Activated CD4-positive, alpha-beta T cell treated with anti-CD3 and anti-CD28 coated beads, Interleukin-10, Interleukin-2, amounts not matched to agents 100 ng/mL and 50 ng/mL, durations not matched to agents 16 hours and 8 hours (primary cell): ENCODE measurements around the gene CD151.
A peak's percentile ranks its signal among the peaks of the same experiment; 100 is the strongest.

Source experiments
- DNase-seq: peaks from one replicate; pipeline ENCODE4 v3.0.0-alpha.2; 2020

Gene CD151

DNA sequence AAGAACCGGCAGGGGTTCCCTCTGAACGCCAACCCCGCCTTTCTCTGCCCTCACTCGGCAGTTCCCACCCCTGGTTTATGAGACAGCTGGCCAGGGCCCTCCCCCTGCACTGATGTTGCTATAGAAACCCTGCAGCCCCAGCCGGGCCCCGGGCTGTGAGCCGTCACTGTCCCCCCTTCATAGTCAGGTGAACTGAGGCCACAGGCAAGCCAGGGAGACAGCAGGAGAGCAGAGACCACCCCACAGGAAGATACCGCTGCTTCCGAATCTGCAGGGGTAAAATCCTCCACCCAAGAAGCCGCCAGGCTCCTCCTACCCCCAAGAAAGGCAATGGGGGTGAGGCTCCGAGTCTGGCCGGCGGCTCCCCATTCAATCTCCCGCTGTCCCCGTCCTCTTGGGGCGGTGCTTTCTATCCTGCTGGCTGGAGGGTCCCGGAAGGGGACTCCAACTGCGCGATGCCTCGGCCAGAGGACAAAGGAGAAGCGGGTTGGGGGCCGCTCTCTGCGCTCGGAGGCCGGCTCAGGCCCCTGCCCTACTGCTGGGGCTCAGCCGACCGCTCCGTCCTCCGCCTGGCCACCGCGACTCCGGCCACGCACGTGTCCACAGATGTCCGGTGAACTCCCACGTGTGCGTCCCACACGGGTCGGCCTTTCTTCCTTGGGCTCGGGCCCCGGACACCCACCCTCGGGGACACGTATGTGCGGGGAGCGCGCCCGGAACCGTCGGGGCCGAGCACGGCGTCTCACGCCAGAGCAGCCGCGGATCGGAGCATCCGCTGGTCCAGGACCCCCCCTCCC lies 35.3 kb upstream of the CD151 start:
- DNase-seq = peak; percentile 83

DNA sequence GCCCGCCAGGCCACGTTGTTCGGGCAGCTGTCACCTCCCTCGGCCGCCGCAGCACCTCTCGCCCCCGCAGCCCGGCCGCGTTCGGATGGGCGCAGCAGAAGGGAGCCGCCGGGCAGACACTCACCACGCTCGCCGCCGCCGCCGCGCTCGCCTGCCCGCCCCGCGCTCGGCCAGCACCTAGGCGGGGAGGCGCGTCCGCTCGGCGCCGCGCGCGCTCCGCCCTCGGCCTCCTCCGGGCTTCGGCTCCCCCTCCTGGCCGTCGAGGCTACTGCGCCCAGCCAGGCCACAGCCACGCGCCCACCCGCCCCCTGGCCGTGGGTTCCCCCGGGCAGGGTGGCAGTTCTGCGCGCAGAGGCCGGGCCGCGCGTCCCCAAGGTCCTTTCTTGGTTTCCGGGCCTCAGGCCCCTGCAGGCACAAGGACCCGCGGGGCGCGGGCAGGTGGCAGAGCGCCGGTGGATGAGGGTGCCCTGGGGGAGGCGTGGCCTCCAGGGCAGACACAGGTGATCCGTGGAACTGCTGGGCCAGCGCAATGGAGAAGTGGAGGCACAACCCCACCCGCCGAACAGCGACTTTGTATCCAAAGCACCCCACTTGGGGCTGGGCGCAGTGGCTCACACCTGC lies 34.5 kb upstream of the CD151 start, which contains the start of gene SLC25A22:
TSS of gene SLC25A22 (minus strand) at position 189 of the 621 bp plus-strand sequence. CDS start 3,275 bp downstream, outside the sequence.
- DNase-seq = peak; percentile 89

DNA sequence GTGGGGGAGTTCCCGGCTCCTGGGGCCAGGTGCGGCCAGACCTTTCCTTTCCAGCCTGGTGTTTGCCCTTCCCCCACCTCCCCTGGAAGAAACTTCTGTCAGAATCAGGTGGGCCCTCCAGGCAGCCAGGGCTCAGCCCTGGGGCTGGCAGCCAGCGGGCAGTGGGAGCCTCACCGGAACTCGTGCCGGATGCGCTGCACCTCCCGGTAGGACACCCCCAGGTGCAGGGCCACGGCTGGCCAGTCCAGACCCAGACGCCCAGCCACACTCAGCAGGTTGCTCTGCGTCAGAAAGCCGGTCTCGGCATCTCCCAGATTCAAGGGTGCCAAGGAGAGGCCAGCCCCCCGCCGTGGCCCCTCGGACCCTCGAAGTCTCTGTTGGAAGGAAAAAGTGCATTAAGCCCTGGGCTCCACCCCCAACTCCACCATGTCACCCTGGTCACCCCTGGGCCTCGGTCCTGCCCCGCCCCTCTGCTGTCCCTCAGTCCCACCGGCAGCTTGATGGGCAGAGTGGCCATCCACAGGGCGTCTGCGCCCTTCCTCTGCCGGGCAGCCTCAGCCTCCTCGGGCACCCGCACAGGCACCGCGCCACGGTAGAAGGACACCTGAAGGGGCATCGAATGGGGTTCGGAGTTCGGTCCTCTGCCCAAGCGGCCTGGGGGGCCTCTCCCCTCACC lies 33.0 kb upstream of the CD151 start:
- no peak for DNase-seq

DNA sequence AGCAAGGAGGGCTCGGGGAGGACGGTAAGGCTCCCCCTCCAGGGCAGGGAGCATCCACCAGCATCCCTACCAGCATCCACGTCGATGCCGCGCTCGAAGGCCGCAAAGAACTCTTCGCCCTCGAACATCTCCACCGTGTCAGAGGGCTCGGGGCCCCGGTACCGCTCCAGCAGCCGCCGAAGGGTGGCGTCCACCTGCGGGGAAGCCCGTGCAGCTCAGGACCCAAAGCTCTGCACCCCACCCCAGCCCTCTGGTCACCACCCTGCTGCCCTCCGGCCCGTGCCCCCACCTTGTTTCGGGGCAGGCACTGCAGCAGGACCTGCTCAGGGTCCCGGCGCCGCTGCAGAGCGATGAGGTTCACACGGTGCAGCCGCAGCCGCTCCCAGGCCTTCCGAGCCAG lies 32.3 kb upstream of the CD151 start:
- DNase-seq = no peak

DNA sequence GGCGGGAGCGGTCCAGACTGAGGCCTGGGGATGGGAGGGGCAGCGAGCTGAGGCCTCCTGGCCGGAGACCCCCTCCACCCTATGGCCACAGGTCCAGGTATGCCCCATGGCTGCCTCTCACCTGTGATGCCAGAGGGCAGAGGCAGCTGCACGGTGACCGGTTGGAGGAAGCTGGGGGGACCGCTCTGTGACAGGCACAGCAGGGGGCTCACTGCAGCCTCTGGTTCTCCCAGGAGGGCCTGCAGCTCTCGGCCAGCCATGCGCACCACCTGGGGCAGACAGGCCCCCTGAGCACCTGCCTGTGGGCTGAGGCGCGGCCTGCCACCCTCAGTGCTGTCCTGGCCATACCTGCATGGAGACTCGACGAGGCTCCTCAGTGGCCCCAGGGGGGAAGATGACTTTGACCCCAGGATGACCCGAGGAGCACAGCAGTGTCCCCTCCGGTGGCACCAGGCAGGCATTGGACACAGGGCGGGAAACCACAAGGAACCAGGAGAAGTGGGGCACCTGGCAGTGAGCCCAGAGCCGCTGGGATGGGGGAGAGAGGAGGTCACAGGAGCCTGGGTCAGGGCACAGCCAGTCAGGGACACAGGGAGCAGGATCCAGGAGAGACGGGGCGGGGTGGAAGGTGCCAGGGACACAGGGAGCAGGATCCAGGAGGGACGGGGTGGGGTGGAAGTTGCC lies 31.5 kb upstream of the CD151 start:
- DNase-seq = no peak

DNA sequence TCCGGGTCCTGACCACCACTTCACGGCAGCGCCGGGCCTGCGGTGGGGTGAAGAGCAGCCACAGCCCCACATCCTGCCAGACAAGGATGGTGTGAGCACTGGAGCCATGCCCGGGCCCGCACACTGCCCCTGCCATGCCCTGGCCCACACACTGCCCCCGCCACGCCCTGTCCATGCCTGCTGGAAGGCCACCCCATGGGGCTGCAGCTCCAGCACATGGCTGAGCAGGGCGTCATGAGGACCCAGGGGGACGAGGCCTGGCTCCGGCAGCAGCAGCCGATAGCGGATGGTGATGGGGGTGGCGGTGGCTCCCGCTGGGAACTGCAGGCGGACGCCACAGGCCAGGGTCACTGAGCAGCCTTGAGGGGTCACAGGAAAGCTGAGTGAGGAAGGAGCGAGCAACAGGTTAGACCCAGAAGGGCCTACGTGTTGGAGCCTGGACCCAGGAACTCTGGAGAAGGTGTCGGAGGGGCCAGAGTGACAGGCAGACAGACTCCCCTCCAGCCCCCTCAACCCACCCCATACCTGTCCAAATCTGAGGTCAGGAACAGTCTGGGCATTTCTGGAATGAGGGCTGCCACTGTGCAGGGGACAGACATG lies 30.6 kb upstream of the CD151 start:
- no peak for DNase-seq

DNA sequence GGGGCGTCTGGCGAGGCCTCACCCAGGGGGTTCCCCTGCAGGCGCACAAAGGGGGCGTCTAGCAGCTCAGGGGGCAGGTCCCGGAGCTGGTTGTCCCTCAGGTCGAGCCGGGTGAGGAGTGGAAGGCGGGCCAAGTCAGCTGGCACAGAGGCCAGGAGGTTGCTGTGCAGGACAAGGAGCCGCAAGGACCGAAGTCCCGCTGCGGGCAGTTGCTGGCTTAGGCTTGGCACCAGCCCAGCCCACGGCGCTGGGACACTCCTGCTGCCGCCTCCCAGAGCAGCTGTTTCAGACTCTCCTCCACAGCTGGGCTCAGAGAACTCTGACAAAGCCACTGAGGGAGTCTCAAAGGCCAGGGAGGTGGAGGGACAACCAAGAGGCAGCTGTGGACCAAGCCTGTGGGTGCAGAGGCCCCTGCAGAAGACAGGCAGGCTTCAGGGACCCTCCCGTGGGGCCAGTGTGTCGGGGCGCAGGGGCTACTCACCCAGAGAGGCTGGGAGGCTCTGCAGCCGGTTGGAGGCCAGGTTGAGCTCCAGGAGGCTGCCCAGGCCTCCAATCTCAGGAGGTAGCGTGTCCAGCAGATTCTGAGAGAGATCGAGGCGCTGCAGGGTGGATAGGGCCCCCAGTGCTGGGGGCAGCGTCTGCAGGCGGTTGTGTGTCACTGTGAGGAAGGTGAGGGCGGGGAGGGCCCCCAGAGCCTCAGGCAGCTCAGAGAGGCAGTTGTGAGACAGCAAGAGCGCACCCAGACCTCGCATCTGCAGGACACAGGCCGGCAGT lies 29.9 kb upstream of the CD151 start:
- no peak for DNase-seq

DNA sequence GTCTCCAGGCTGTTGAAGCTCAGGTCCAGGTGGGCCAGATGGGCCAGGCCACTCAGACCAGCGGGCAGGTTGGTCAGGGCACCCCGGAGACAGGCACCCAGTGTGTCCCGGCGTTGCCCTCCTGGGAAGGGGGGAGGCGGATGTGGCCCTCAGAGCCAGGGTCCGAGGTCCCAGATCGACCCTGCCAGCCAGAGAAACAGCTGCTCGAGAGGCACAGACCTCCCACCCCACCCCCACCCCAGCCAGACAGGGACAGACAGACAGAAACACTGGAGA lies 29.3 kb upstream of the CD151 start:
- DNase-seq = no peak

DNA sequence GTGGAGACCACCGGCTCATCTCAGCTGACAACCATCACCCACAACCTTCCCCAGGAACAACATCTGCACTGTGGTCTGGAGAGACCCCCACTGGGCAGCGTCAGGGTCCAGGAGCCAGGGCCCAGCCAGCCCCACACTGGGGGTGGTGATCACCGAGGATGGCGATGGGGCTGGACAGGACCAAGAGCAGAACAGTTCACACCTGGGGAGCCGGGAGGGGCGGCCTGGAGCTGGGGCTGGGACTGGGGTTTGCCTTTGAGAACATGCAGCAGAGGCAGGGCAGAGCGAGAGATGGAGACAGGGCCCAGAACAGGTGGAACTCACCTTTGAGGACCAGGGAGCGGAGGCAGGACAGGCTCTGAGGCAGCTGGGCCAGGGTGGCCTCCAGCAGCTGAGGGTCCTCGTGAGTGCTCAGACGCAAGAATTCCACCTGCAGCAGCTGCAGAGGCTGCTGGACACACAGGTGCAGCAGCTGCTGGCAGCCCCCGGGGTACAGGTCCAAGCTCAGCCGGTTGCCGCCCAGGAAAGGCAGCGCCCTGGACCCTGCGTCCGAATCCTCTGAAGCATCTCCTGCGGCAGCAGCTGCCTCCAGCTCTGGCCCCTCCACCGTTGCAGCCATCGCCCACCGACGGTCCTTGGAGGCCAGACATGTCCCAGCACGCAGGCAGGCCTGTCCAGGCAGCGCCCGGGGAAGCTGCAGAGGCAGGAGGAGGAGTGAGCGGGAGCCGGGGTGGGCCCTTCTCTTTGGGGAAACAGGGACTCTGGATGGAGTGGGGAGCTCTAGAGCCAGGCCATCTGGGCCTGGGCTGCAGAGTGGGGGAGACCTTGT lies 28.8 kb upstream of the CD151 start:
- no peak for DNase-seq

DNA sequence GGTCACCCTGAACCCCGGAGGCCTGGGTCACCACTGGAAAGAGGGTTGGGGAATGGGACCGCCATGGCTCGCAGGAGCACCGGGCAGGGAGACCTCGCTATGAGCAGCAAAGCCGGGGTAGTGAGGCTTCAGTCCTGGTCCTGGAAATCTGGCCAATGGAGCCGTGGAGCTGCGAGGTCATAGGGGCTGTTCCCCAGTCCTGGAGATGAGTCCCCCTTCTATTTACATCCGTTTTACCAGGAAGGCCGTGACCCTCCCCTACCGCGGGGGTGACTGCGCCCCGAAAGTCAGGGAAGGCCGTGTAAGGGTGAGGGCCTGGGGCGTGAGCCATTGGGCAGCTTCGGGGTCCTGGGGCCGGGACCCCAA lies 28.2 kb upstream of the CD151 start:
- no peak for DNase-seq

DNA sequence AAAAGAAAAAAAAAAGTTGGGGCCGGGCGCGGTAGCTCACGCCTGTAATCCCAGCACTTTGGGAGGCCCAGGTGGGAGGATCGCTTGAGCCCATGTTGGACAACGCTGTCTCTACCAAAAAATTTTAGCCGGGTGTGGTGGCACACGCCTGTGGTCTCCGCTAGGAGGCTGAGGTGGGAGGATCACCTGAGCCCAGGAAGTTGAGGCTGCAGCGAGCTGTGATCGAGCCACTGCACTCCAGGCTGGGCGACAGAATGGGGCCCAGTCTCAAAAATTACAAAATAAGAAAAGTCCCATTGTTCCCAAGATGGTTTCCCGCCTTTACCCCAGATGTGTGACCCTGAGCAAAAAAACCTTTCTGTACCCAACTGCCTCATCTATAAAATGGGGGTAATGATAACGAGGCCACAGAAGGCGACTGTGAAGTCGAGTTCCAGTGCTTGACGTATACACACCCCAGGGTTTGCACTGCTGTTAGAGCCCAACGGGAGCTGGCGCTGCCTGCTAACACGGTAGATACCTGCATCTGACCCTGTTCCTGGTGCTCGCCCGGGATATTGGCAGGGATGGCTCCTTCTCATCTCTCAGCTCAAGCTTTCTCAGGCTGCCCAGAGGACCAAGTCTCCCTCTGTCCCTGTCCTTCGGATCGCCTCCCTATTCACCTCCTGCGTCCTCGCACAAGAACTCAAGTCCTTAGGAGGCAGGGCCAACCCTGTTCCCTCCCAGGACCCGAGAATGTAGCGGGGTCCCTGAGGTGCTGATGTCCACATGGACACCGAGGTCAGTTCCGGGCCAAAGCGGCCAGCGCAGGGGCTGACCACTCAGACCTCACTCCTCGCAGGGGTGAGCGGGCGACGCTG lies 24.1 kb upstream of the CD151 start:
- peak; percentile 79 for DNase-seq

DNA sequence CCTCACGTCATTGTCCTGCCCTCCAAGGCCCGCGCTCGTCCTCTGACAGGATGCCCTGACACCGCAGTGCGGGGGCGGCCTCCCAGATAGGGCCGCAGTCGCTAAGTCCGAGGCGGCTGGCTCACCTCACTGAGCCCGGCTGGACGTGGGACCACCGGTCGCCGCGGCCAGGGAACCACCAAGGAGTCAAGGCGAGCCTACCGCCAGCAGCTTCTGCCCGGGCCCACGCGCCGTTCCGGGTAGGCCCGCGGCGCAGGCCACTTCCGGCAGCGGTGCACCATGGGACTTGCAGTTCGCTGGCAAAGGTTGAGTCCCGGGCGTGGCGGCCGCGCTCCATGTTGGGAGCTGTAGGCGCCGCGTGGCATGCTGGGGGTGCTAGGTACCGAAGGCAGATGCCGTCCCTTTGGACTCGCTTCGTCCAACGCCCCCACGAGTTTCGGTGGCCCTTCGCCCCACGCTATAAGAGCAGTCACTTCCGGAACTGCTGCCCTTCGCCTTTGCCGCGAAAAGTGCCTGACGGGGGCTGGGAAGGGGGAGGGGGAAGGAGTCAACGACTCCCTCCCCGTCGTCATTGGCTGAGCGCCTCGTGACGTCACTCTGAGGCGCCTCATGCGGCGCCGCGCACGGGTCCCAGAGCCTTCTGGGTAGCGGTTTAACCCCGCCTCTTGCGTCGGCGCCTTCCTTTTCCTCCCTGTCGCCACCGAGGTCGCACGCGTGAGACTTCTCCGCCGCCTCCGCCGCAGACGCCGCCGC lies 23.3 kb upstream of the CD151 start, which contains the start of gene RPLP2:
TSS of gene RPLP2 (plus strand) at position 681 of the 753 bp plus-strand sequence. CDS start 268 bp downstream, outside the sequence.
- peak; percentile 99 for DNase-seq

DNA sequence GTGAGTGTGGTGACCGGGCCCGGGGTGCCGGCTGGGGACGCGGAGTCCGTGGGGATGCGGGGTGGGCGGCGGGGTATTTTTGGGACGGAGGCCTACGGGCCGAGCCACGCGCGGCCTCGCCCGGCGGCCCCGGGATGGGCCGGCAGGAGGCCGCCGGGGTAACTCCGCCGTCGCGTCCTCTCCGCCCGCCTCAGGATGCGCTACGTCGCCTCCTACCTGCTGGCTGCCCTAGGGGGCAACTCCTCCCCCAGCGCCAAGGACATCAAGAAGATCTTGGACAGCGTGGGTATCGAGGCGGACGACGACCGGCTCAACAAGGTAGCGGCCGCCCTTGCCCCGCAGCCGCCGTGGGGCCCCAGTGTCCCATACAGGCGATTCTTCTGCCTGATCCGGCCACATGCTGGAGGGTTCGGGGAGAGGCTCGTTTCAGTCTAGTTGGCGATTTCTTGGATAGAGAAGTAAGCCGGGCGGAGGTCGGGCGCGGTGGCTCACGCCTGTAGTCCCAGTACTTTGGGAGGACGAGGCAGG lies 22.6 kb upstream of the CD151 start:
- DNase-seq = no peak

DNA sequence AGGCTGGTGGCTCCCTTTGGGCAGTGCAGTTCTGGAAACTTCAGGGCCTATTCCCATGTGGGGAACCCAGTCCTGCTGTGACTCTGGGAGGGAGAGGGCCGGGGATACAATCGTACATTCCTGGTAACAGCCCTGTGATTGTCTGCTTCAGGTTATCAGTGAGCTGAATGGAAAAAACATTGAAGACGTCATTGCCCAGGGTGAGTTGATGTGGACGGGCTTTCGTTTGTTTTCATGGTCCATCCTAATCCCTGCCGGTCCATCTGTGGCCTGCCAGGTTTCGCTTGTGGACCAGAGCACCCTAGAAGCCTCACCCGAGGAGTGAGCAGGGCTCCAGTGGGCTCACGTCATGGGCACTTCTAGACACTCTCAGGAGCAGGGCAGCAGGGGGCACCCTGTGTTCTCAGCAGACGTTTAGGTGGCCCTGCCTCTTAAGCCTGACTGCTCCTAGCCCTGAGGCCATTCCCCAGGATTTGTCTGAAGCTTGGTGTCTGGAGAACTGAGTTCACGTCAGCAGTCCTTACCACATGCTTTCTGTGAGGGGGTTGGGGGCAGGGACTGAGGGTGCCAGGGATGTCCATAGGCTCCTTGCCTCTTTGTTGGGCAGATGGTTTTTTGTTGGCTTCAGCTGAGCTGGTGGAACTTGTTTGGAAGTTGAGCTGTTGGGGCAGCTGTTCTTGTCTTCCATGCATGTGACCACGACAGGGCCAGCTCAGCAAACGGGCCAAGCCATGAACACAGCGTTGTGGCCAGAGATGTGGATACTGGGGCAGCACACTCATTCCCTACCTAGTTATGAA lies 21.1 kb upstream of the CD151 start:
- DNase-seq = no peak

DNA sequence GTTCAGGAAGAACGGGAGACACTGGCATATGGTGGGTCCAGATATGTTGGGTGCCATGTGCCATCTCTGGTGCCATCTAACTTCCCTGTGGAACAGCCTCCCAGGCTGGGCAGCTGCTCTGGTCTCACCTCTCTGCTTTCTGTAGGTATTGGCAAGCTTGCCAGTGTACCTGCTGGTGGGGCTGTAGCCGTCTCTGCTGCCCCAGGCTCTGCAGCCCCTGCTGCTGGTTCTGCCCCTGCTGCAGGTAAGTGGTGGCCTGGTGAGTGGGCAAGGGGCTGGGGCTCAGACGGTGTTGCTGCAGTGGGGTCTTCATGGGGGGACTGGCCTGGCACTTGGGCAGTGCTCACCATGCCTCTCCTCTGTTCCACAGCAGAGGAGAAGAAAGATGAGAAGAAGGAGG lies 20.4 kb upstream of the CD151 start:
- no peak for DNase-seq

DNA sequence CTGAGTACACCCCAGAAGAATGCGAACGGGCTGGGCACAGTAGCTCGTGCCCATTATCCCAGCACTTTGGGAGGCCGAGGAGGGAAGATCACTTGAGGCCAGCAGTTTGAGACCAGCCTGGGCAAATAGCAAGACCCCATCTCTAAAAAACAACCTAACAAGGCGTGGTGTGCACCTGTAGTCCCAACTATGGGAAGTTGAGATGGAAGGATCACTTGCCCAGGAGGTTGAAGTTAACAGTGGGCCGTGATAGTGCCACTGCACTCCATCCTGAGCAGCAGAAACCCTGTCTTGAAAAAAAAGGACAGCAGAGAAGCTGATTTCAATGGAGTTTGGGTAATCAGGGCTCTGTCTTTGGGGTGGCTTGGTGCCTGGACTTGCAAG lies 19.7 kb upstream of the CD151 start:
- no peak for DNase-seq

DNA sequence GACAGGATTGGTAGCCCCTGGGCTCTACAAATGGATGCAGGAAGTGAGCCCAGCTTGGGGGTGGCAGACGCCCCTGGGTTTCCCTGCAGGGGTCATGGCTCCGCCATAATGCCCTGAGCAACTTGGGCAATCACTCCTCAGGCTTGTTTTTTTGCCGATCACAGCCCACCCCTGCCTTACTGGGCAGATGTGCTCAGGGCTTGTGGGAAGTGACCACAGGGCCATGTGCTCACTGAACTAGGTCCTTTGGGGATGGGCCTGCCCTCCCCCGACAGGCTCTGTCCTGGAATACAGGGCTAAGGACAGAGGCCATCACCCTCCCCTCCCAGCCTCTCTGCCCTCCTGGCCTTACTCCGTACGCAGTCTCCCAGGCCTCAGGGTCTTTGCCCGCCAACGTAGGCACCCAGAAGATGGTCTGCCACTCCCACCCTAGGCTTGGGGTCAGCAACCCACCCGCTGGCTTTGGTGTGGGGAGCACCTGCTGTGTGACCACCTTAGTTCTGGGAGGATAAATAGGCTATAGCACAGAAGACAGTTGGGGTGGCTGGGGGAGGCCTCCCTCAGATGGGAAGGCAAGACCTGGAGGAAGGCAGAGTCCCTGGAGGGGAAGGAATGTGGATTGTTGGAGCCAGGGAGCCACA lies 19.2 kb upstream of the CD151 start:
- DNase-seq = no peak
